Measurements from ENCODE around the gene ANKFN1.

GRCh38 chr17:56436142-56436541 lies 282.9 kb downstream of the ANKFN1 start:
- TF ChIP-seq POLR2A (IDR thresholded peaks at IDR 0.05), result no peak
- TF ChIP-seq, protein P1, sequence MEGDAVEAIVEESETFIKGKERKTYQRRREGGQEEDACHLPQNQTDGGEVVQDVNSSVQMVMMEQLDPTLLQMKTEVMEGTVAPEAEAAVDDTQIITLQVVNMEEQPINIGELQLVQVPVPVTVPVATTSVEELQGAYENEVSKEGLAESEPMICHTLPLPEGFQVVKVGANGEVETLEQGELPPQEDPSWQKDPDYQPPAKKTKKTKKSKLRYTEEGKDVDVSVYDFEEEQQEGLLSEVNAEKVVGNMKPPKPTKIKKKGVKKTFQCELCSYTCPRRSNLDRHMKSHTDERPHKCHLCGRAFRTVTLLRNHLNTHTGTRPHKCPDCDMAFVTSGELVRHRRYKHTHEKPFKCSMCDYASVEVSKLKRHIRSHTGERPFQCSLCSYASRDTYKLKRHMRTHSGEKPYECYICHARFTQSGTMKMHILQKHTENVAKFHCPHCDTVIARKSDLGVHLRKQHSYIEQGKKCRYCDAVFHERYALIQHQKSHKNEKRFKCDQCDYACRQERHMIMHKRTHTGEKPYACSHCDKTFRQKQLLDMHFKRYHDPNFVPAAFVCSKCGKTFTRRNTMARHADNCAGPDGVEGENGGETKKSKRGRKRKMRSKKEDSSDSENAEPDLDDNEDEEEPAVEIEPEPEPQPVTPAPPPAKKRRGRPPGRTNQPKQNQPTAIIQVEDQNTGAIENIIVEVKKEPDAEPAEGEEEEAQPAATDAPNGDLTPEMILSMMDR (IDR thresholded peaks at IDR 0.05), result no peak
